ENCODE measurements around the gene RSRC1. TPM values are rescaled to one million over a fixed set of nuclear protein-coding genes. Genes with fewer than 3 reads are reported as not detected.

The RSRC1 gene
- total and polyA plus RNA-seq, 2 of the 8 experiments (the other 6 are each of a cell fraction or from before 2014, with no cell fraction given), result 2.0 to 27.9 TPM

DNA sequence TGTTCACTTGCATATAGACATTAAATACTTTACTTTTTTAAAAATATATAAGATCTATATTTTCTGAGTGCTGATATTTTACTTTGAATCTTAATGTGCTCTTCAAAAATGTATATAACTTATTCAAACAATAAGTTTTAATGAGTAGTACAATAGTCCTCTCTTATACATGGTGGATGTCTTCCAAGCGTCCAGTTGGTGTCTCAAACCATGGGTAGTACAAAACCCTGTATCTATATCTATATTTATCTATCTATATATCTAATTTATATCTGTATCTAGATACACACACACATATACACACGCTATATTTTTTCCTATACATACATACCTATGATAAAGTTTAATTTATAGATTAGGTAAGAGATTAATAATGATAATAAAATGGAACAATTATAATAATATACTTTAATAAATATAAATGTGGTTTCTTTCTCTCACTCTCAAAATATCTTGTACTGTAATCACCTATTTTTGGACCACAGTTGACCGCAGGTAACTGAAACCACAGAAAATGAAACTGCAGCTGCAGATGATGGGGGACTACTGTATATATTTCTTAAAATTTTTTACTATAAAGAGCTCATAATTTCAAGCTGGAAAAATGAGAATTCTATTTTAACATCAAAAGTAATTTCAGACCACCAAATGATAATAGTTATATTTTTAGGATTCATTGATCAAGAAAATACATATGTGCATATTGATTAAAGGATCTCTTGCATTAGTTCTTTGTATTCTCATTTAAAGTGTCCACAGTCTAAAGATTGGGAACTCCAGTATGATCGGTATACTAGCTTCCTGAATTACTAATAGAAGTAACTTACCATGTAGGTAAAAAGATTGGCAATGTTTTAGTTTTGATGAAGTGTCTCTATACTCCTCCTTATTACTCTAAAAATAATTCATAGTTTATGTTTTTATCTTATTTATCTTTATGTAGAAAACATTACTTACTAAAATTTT, 246.0 kb downstream of the RSRC1 start:
- no peaks in the 10 kb centered on the region for H3K27me3 ChIP-seq (replicated peaks in 1 of 4; ENCODE audit: control insufficient read depth in 3 of 4, extremely low read depth in 1 of 4, insufficient read depth in 3 of 4, low read length in 3 of 4)
- no peaks in the 10 kb centered on the region for H3K4me1 ChIP-seq (replicated peaks in 1 of 4; ENCODE audit: control insufficient read depth in 3 of 4, insufficient read depth in 4 of 4, low read length in 3 of 4)
- no peaks in the 10 kb centered on the region for H4K20me1 ChIP-seq (replicated peaks in 1 of 2; ENCODE audit: control insufficient read depth in 1 of 2, insufficient read depth in 2 of 2, low read length in 2 of 2)
- POLR2A ChIA-PET (ENCODE audit: partially characterized antibody), result no interaction called here
- H3K9ac ChIP-seq (replicated peaks in 1 of 4; ENCODE audit: extremely low read depth in 1 of 4, low read depth in 3 of 4, low read length in 3 of 4), result no peak overlapping the region
- H3K56ac ChIP-seq (replicated peaks; ENCODE audit: insufficient read length, low read depth, low read length), result no peak overlapping the region
- H3K36me3 ChIP-seq (ENCODE audit: control insufficient read depth in 2 of 4, insufficient read depth in 4 of 4, low read length in 3 of 4), result no peaks in the 10 kb centered on the region
- H3K4ac ChIP-seq (replicated peaks; ENCODE audit: insufficient read length, low read depth, low read length), result no peak overlapping the region
- CTCF ChIA-PET (ENCODE audit: partially characterized antibody), result no interaction called here
- no peak overlapping the region for H2BK120ac ChIP-seq (replicated peaks; ENCODE audit: low read depth, low read length)
- no peak overlapping the region for H3K14ac ChIP-seq (ENCODE audit: insufficient read length)
- H4K5ac ChIP-seq (ENCODE audit: insufficient read length, low read depth, low read length), result no peak overlapping the region
- H3K4me2 ChIP-seq (ENCODE audit: insufficient read depth in 1 of 2, low read depth in 2 of 2, low read length in 2 of 2), result no peak overlapping the region
- H2BK5ac ChIP-seq (ENCODE audit: low read depth, low read length), result no peak overlapping the region
- TF ChIP-seq RFX5 (IDR thresholded peaks at IDR 0.05; ENCODE audit: borderline replicate concordance, low read depth, low read length) (no peak), MAX (IDR thresholded peaks at IDR 0.05) (no peak), KDM4A (IDR thresholded peaks at IDR 0.05; ENCODE audit: low read depth, low read length, severe bottlenecking) (no peak), SP2 (IDR thresholded peaks at IDR 0.05; ENCODE audit: low read length) (no peak), JUND (IDR thresholded peaks at IDR 0.05; ENCODE audit: low read length) (no peak), RNF2 (IDR thresholded peaks at IDR 0.05; ENCODE audit: borderline replicate concordance, low read depth, low read length, missing control alignments, poor library complexity, severe bottlenecking) (no peak), TBP (IDR thresholded peaks at IDR 0.05; ENCODE audit: low read depth, low read length) (no peak), ASH2L (IDR thresholded peaks at IDR 0.05; ENCODE audit: low read length) (no peak), BCL11A (IDR thresholded peaks at IDR 0.05; ENCODE audit: low read depth in 2 of 2, low read length in 2 of 2) (no peak), GTF2F1 (IDR thresholded peaks at IDR 0.05; ENCODE audit: borderline replicate concordance, low read depth, low read length) (no peak)
- H3K23me2 ChIP-seq (ENCODE audit: low read depth, low read length), result no peaks in the 10 kb centered on the region
- H3K9me3 ChIP-seq (ENCODE audit: insufficient read depth in 2 of 2, low read depth in 1 of 2, low read length in 1 of 2), result no peaks in the 10 kb centered on the region
- no peak overlapping the region for H2BK12ac ChIP-seq (ENCODE audit: low read depth, low read length)
- no peak for DNase-seq (ENCODE audit: low read depth in 1 of 2, low spot score in 2 of 2)
- H3K4me3 ChIP-seq (ENCODE audit: extremely low read depth in 1 of 4, insufficient read depth in 2 of 4, low read depth in 3 of 4, low read length in 4 of 4), result no peak overlapping the region
- no peak overlapping the region for H3K18ac ChIP-seq (ENCODE audit: extremely low read depth, low read length)
- H2BK15ac ChIP-seq (ENCODE audit: low read length), result no peak overlapping the region
- H3K27ac ChIP-seq (ENCODE audit: low read depth, low read length), result no peak overlapping the region
- 90% methylated on average over 4 of the region's 4 CpGs; no CpG with 5 or more reads in 1 of the 2 experiments for WGBS, 2 experiments (ENCODE audit: extremely low coverage in 1 of 2, insufficient coverage in 1 of 2, insufficient read length in 1 of 2, insufficient replicate concordance in 2 of 2, low coverage in 1 of 2, low lambda C conversion rate in 2 of 2, missing lambda C conversion rate in 1 of 2)
- no peak overlapping the region for H2AFZ ChIP-seq (ENCODE audit: low read length)
- no peaks in the 10 kb centered on the region for H3K79me2 ChIP-seq (ENCODE audit: control insufficient read depth in 1 of 2, insufficient read depth in 2 of 2, low read length in 2 of 2)
- FAIRE-seq, result no peak
- H3K23ac ChIP-seq (ENCODE audit: insufficient read length), result no peak overlapping the region
- H4K8ac ChIP-seq (ENCODE audit: extremely low read depth, insufficient read depth, low read length), result no peak overlapping the region
- no peak overlapping the region for H2BK20ac ChIP-seq (ENCODE audit: low read length)
- H3K79me1 ChIP-seq (ENCODE audit: low read depth, low read length), result no peaks in the 10 kb centered on the region
- H2AK5ac ChIP-seq (ENCODE audit: low read depth, low read length), result no peak overlapping the region
- no peak overlapping the region for H4K91ac ChIP-seq (replicated peaks; ENCODE audit: insufficient read length, low read length)

All from H1 (cell line).